B cell (primary cell): Measurements from ENCODE around the gene NCOR1. TPM values are rescaled to one million over a fixed set of nuclear protein-coding genes. Genes with fewer than 3 reads are reported as not detected.

Source experiments
- ATAC-seq: fragments of 200-7000 bp; cut with Tn5 transposase; one replicate; pipeline ENCODE4 v1.10.0; 2021; ENCODE audit warnings: low read depth, mild to moderate bottlenecking, moderate number of reproducible peaks, moderate library complexity
- CTCF ChIA-PET: fragments of 350-600 bp; sonication (Branson Sonifier 250); formaldehyde crosslinking; loops from one replicate; lab custom pipeline; 2021; ENCODE audit warnings: antibody characterized with exemption, inconsistent platforms; lab: Charles Lee
- POLR2A ChIA-PET: fragments of 350-600 bp; sonication (Branson Sonifier 250); formaldehyde crosslinking; loops from one replicate; lab custom pipeline; 2021; ENCODE audit warnings: antibody characterized with exemption; lab: Charles Lee
- DNase-seq: peaks from one replicate; pipeline ENCODE4 v3.0.0; 2013
- H2AFZ ChIP-seq: 2 replicates; pipeline ENCODE4 v1.6.1; 2012; ENCODE audit warnings: mild to moderate bottlenecking, low read depth, low read length; ENCODE audit not compliant: insufficient read depth, poor library complexity, severe bottlenecking
- H3K27ac ChIP-seq, 2 donors: 1 replicate in 1 of 2; 2 replicates in 1 of 2; pipeline ENCODE4 v1.5.1; 2012 to 2013; ENCODE audit warnings: low read length in 2 of 2, mild to moderate bottlenecking in 2 of 2, moderate library complexity in 1 of 2
- H3K27me3 ChIP-seq, 4 experiments: fragments of 200-600 bp in 1 of 4; sonication (generic) in 1 of 4; replicated peaks in 1 of 4; 1 replicate in 2 of 4; 2 replicates in 2 of 4; pipeline versions ENCODE4 v1.6.1 to v1.7.0; 2013 to 2016; ENCODE audit warnings: low read length in 3 of 4, mild to moderate bottlenecking in 2 of 4, mixed read lengths in 1 of 4, moderate library complexity in 1 of 4; ENCODE audit not compliant: insufficient read depth in 4 of 4, control insufficient read depth in 3 of 4; ENCODE audit errors: control extremely low read depth in 1 of 4
- H3K36me3 ChIP-seq, 2 experiments: replicated peaks in 1 of 2; 1 replicate in 1 of 2; 2 replicates in 1 of 2; pipeline versions ENCODE4 v1.6.1 to v1.7.1; 2013; ENCODE audit warnings: low read length in 1 of 2; ENCODE audit not compliant: insufficient read depth in 2 of 2, control insufficient read depth in 1 of 2; ENCODE audit errors: control extremely low read depth in 1 of 2, extremely low read depth in 1 of 2
- H3K4me1 ChIP-seq, 2 donors: fragments of 200-600 bp in 1 of 2; sonication (generic) in 1 of 2; 1 replicate in 1 of 2; 2 replicates in 1 of 2; pipeline versions ENCODE4 v1.5.1 to v1.6.1; 2013 to 2017; ENCODE audit warnings: low read length in 2 of 2; ENCODE audit not compliant: control insufficient read depth in 2 of 2, insufficient read depth in 2 of 2
- H3K4me2 ChIP-seq: replicated peaks from 2 replicates; pipeline ENCODE3; 2012; ENCODE audit warnings: mild to moderate bottlenecking, low read depth, low read length; ENCODE audit not compliant: poor library complexity, severe bottlenecking
- H3K4me3 ChIP-seq, 5 experiments: fragments of 200-600 bp in 1 of 5; sonication (generic) in 1 of 5; 1 replicate in 3 of 5; 2 replicates in 2 of 5; pipeline versions ENCODE4 v1.5.1 to v1.7.0; 2011 to 2016; ENCODE audit warnings: low read length in 4 of 5, mild to moderate bottlenecking in 4 of 5, low read depth in 2 of 5, control low read depth in 1 of 5, moderate library complexity in 1 of 5; ENCODE audit not compliant: insufficient read depth in 1 of 5; ENCODE audit errors: control extremely low read depth in 1 of 5, extremely low read depth in 1 of 5
- H3K79me2 ChIP-seq: fragments of 200-600 bp; sonication (generic); one replicate; pipeline ENCODE4 v1.6.0; 2016; ENCODE audit warnings: low read length; ENCODE audit not compliant: control insufficient read depth, insufficient read depth
- H3K9ac ChIP-seq: fragments of 200-600 bp; sonication (generic); 2 replicates; pipeline ENCODE4 v1.6.1; 2017; ENCODE audit warnings: mild to moderate bottlenecking, low read length, moderate library complexity
- H3K9me3 ChIP-seq, 3 donors: one replicate each; pipeline versions ENCODE4 v1.6.1 to v1.7.1; 2013; ENCODE audit warnings: low read length in 2 of 3; ENCODE audit not compliant: control insufficient read depth in 2 of 3, insufficient read depth in 1 of 3; ENCODE audit errors: control extremely low read depth in 1 of 3
- H4K20me1 ChIP-seq: 2 replicates; pipeline ENCODE4 v1.6.0; 2012; ENCODE audit warnings: mild to moderate bottlenecking, low read length; ENCODE audit not compliant: insufficient read depth, control insufficient read depth, poor library complexity, severe bottlenecking
- H3K27ac Mint-ChIP-seq: one replicate; pipeline ENCODE4 v1.8.0; 2021; ENCODE audit warnings: mixed read lengths
- H3K27me3 Mint-ChIP-seq: one replicate; pipeline ENCODE4 v1.8.0; 2021; ENCODE audit warnings: mixed read lengths
- H3K4me1 Mint-ChIP-seq: one replicate; pipeline ENCODE4 v1.8.0; 2021; ENCODE audit warnings: mixed read lengths
- H3K4me3 Mint-ChIP-seq: one replicate; pipeline ENCODE4 v1.8.0; 2021; ENCODE audit warnings: mixed read lengths
- H3K9me3 Mint-ChIP-seq: one replicate; pipeline ENCODE4 v1.8.0; 2022; ENCODE audit warnings: mixed read lengths; ENCODE audit not compliant: insufficient read depth
- EZH2 ChIP-seq: IDR thresholded peaks from 2 replicates; pipeline ENCODE4 v1.6.1; 2012; ENCODE audit warnings: borderline replicate concordance, low read depth, mild to moderate bottlenecking, moderate library complexity, low read length; ENCODE audit not compliant: insufficient read depth, poor library complexity, severe bottlenecking
- WGBS: methylation state at CpG from one replicate; pipeline ENCODE4 v1.1.5; 2013; ENCODE audit warnings: missing lambda C conversion rate; ENCODE audit not compliant: insufficient coverage; 5-methylcytosine and 5-hydroxymethylcytosine counted together
- intact Hi-C: fragments of 100-400 bp; cut with micrococcal nuclease; formaldehyde crosslinking; loops from one replicate; pipeline ENCODE4 v1.10.0; 2022
- polyA plus RNA-seq: library from polyadenylated mRNA; depleted of rRNA; stranded (reverse); fragments of >200 nt; gene quantifications from 2 replicates; pipeline ENCODE4 v1.2.3, GENCODE V29; 2012
- total RNA-seq, 2 donors: library from RNA; stranded (reverse); fragments of 120-200 nt in 1 of 2; gene quantifications; 1 replicate in 1 of 2; 2 replicates in 1 of 2; pipeline versions ENCODE4 v1.2.3 to v1.2.4, GENCODE V29; 2013 to 2022
- TF ChIP-seq, protein P1 (sequence below): fragments of 200-600 bp; IDR thresholded peaks from one replicate; pipeline ENCODE4 v1.8.0; 2022; ENCODE audit warnings: antibody characterized with exemption, mild to moderate bottlenecking

The NCOR1 gene
- total and polyA plus RNA-seq, 2 donors (not counting 1 experiment from before 2014, with no cell fraction given): 46.3 to 217 TPM

DNA sequence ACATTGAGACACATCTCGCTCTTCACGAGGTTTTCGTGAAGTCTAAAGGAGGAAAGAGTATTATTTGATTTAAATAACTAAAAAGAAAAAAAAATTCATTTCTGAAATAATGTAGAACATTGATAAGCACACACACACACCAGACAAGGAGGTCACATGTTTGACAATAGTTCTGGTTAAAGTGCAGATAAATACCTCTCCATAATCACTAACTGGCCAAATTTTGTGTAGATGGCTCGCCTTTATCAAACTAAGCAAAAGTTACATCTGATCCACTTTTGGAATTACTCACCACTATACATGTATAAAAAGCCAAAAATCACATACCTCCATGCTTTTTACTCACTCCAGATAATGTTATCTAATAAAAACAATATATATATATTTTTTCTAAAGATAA is 106.5 kb downstream of the NCOR1 start:
- Histone ChIP-seq H3K27ac (no peak overlapping the region), H3K9ac (no peak overlapping the region), H4K20me1 (no peaks in the 10 kb centered on the region), H3K79me2 (peaks cover 14% of the 10 kb centered on the region), H2AFZ (no peak overlapping the region), H3K27me3 (no peaks in the 10 kb centered on the region), H3K4me1 (no peaks in the 10 kb centered on the region), H3K4me2 (no peak overlapping the region), H3K36me3 (peaks cover 6 to 44% of the 10 kb centered on the region in 2 experiments), H3K9me3 (no peaks in the 10 kb centered on the region), H3K4me3 (no peak overlapping the region)
- intact Hi-C loops: no loop called here
- no CpG with 5 or more reads among the region's 4 CpGs for WGBS
- ChIA-PET CTCF (no interaction called here), POLR2A (no interaction called here)
- no peak for ATAC-seq
- no peaks in the 10 kb centered on the region for H3K9me3 Mint-ChIP-seq
- no peak overlapping the region for H3K27ac Mint-ChIP-seq
- no peaks in the 10 kb centered on the region for H3K4me1 Mint-ChIP-seq
- TF ChIP-seq, protein P1, sequence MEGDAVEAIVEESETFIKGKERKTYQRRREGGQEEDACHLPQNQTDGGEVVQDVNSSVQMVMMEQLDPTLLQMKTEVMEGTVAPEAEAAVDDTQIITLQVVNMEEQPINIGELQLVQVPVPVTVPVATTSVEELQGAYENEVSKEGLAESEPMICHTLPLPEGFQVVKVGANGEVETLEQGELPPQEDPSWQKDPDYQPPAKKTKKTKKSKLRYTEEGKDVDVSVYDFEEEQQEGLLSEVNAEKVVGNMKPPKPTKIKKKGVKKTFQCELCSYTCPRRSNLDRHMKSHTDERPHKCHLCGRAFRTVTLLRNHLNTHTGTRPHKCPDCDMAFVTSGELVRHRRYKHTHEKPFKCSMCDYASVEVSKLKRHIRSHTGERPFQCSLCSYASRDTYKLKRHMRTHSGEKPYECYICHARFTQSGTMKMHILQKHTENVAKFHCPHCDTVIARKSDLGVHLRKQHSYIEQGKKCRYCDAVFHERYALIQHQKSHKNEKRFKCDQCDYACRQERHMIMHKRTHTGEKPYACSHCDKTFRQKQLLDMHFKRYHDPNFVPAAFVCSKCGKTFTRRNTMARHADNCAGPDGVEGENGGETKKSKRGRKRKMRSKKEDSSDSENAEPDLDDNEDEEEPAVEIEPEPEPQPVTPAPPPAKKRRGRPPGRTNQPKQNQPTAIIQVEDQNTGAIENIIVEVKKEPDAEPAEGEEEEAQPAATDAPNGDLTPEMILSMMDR: no peak
- no peak for TF ChIP-seq EZH2
- H3K4me3 Mint-ChIP-seq: no peak overlapping the region
- H3K27me3 Mint-ChIP-seq: no peaks in the 10 kb centered on the region
- no peak for DNase-seq

DNA sequence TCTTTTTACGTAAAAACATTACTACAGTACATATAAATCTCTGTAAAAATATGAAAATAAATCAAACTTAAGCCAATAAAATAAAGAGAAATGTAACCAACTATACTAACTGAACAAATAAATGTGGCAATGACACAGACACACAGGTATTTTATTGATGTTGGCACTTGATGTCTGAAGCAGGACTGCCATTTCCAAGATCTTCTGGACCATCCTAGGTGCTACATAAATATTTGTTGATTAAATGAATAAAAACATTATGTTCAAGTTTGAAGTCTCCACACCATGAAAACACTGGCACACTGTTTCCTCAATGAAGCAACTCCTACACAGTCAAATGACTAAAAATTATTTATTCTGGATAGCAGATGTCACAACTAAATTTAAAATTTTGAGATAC is 106.9 kb downstream of the NCOR1 start:
- Mint-ChIP-seq H3K9me3 (no peaks in the 10 kb centered on the region), H3K4me3 (no peak overlapping the region), H3K27me3 (no peaks in the 10 kb centered on the region), H3K27ac (no peak overlapping the region), H3K4me1 (no peaks in the 10 kb centered on the region)
- POLR2A ChIA-PET: no interaction called here
- Histone ChIP-seq H3K4me1 (no peaks in the 10 kb centered on the region), H3K27me3 (no peaks in the 10 kb centered on the region), H3K36me3 (peaks cover 6 to 44% of the 10 kb centered on the region in 2 experiments), H3K79me2 (peaks cover 14% of the 10 kb centered on the region), H3K9me3 (no peaks in the 10 kb centered on the region), H4K20me1 (no peaks in the 10 kb centered on the region), H3K27ac (no peak overlapping the region), H3K9ac (no peak overlapping the region), H3K4me3 (no peak overlapping the region), H3K4me2 (no peak overlapping the region), H2AFZ (no peak overlapping the region)
- CTCF ChIA-PET: no interaction called here
- WGBS: no CpG with 5 or more reads among the region's 1 CpG
- intact Hi-C loops: no loop called here
- no peak for DNase-seq
- TF ChIP-seq, protein P1: no peak
- TF ChIP-seq EZH2: no peak
- ATAC-seq: no peak
